ENCODE measurements around the gene GGT5.
"Not testable (repeated sequence)": the region's sequence is repeated elsewhere in the genome, so short reads cannot be mapped to it uniquely, and the experiment has no call there.

The GGT5 gene

GRCh38 chr22:24208012-24208749, 36.7 kb downstream of the GGT5 start:
- no peak overlapping the region for H3K4me3 ChIP-seq (ENCODE audit: low read depth in 1 of 5, low read length in 5 of 5)
- no peaks in the 10 kb centered on the region for H3K27me3 ChIP-seq (ENCODE audit: control insufficient read depth in 5 of 5, insufficient read depth in 4 of 5, low read length in 5 of 5)
- no peaks in the 10 kb centered on the region for H3K36me3 ChIP-seq (ENCODE audit: control insufficient read depth in 5 of 5, insufficient read depth in 5 of 5, low read length in 5 of 5)
- H3K9ac ChIP-seq (ENCODE audit: low read length in 5 of 5): peak overlapping the region in 2 of 5 donors; percentile 7 to 17
- H3K9me3 ChIP-seq (ENCODE audit: control insufficient read depth in 5 of 5, low read length in 5 of 5): no peaks in the 10 kb centered on the region
- peaks cover 5 to 20% (median 16%) of the 10 kb centered on the region in 5 donors for H3K4me1 ChIP-seq (ENCODE audit: control insufficient read depth in 5 of 5, insufficient read depth in 5 of 5, low read length in 5 of 5)
- H3K27ac ChIP-seq (ENCODE audit: low read depth, low read length): peak overlapping the region; percentile 69

GRCh38 chr22:24207264-24208011, 37.4 kb downstream of the GGT5 start:
- no peaks in the 10 kb centered on the region for H3K9me3 ChIP-seq (ENCODE audit: control insufficient read depth in 5 of 5, low read length in 5 of 5)
- peaks cover 5 to 20% (median 16%) of the 10 kb centered on the region in 5 donors for H3K4me1 ChIP-seq (ENCODE audit: control insufficient read depth in 5 of 5, insufficient read depth in 5 of 5, low read length in 5 of 5)
- peak overlapping the region in 1 of 5 donors; percentile 23 for H3K9ac ChIP-seq (ENCODE audit: low read length in 5 of 5)
- peak overlapping the region; percentile 69 for H3K27ac ChIP-seq (ENCODE audit: low read depth, low read length)
- H3K27me3 ChIP-seq (ENCODE audit: control insufficient read depth in 5 of 5, insufficient read depth in 4 of 5, low read length in 5 of 5): no peaks in the 10 kb centered on the region
- H3K4me3 ChIP-seq (ENCODE audit: low read depth in 1 of 5, low read length in 5 of 5): no peak overlapping the region
- H3K36me3 ChIP-seq (ENCODE audit: control insufficient read depth in 5 of 5, insufficient read depth in 5 of 5, low read length in 5 of 5): no peaks in the 10 kb centered on the region

GRCh38 chr22:24206460-24207263, 38.2 kb downstream of the GGT5 start:
- Histone ChIP-seq H3K4me1 (ENCODE audit: control insufficient read depth in 5 of 5, insufficient read depth in 5 of 5, low read length in 5 of 5) (peaks cover 5 to 20% (median 16%) of the 10 kb centered on the region in 5 donors), H3K27ac (ENCODE audit: low read depth, low read length) (peak overlapping the region; percentile 69)
- not testable (repeated sequence) for H3K36me3 ChIP-seq (ENCODE audit: control insufficient read depth in 5 of 5, insufficient read depth in 5 of 5, low read length in 5 of 5); H3K4me3 ChIP-seq (ENCODE audit: low read depth in 1 of 5, low read length in 5 of 5); H3K9me3 ChIP-seq (ENCODE audit: control insufficient read depth in 5 of 5, low read length in 5 of 5); H3K9ac ChIP-seq (ENCODE audit: low read length in 5 of 5); H3K27me3 ChIP-seq (ENCODE audit: control insufficient read depth in 5 of 5, insufficient read depth in 4 of 5, low read length in 5 of 5)

- no peak overlapping the region for H3K27ac ChIP-seq (ENCODE audit: low read depth, low read length)
- no peaks in the 10 kb centered on the region for H3K27me3 ChIP-seq (ENCODE audit: control insufficient read depth in 5 of 5, insufficient read depth in 4 of 5, low read length in 5 of 5)
- H3K9me3 ChIP-seq (ENCODE audit: control insufficient read depth in 5 of 5, low read length in 5 of 5): no peaks in the 10 kb centered on the region
- no peak overlapping the region for H3K9ac ChIP-seq (ENCODE audit: low read length in 5 of 5)
- H3K36me3 ChIP-seq (ENCODE audit: control insufficient read depth in 5 of 5, insufficient read depth in 5 of 5, low read length in 5 of 5): no peaks in the 10 kb centered on the region
- H3K4me3 ChIP-seq (ENCODE audit: low read depth in 1 of 5, low read length in 5 of 5): no peak overlapping the region
- H3K4me1 ChIP-seq (ENCODE audit: control insufficient read depth in 5 of 5, insufficient read depth in 5 of 5, low read length in 5 of 5): peaks cover 5 to 20% (median 16%) of the 10 kb centered on the region in 5 donors
Measured at GRCh38 chr22:24205438-24206195, 39.3 kb downstream of the GGT5 start.

GRCh38 chr22:24203856-24204255, 41.0 kb downstream of the GGT5 start:
- H3K9ac ChIP-seq (ENCODE audit: low read length in 5 of 5); H3K27me3 ChIP-seq (ENCODE audit: control insufficient read depth in 5 of 5, insufficient read depth in 4 of 5, low read length in 5 of 5); H3K27ac ChIP-seq (ENCODE audit: low read depth, low read length); H3K36me3 ChIP-seq (ENCODE audit: control insufficient read depth in 5 of 5, insufficient read depth in 5 of 5, low read length in 5 of 5); H3K9me3 ChIP-seq (ENCODE audit: control insufficient read depth in 5 of 5, low read length in 5 of 5); H3K4me3 ChIP-seq (ENCODE audit: low read depth in 1 of 5, low read length in 5 of 5): not testable (repeated sequence)
- H3K4me1 ChIP-seq (ENCODE audit: control insufficient read depth in 5 of 5, insufficient read depth in 5 of 5, low read length in 5 of 5): peaks cover 5 to 20% (median 16%) of the 10 kb centered on the region in 5 donors

- H3K4me3 ChIP-seq (ENCODE audit: low read depth in 1 of 5, low read length in 5 of 5): no peak overlapping the region
- no peaks in the 10 kb centered on the region for H3K9me3 ChIP-seq (ENCODE audit: control insufficient read depth in 5 of 5, low read length in 5 of 5)
- no peaks in the 10 kb centered on the region for H3K36me3 ChIP-seq (ENCODE audit: control insufficient read depth in 5 of 5, insufficient read depth in 5 of 5, low read length in 5 of 5)
- no peak overlapping the region for H3K9ac ChIP-seq (ENCODE audit: low read length in 5 of 5)
- H3K27me3 ChIP-seq (ENCODE audit: control insufficient read depth in 5 of 5, insufficient read depth in 4 of 5, low read length in 5 of 5): no peaks in the 10 kb centered on the region
- no peak overlapping the region for H3K27ac ChIP-seq (ENCODE audit: low read depth, low read length)
- H3K4me1 ChIP-seq (ENCODE audit: control insufficient read depth in 5 of 5, insufficient read depth in 5 of 5, low read length in 5 of 5): peaks cover 0 to 15% (median 9%) of the 10 kb centered on the region in 5 donors
Measured at GRCh38 chr22:24201681-24202614, 42.9 kb downstream of the GGT5 start.

- H3K9ac ChIP-seq (ENCODE audit: low read length in 5 of 5): no peak overlapping the region
- H3K36me3 ChIP-seq (ENCODE audit: control insufficient read depth in 5 of 5, insufficient read depth in 5 of 5, low read length in 5 of 5): no peaks in the 10 kb centered on the region
- no peak overlapping the region for H3K27ac ChIP-seq (ENCODE audit: low read depth, low read length)
- H3K4me3 ChIP-seq (ENCODE audit: low read depth in 1 of 5, low read length in 5 of 5): no peak overlapping the region
- no peaks in the 10 kb centered on the region for H3K9me3 ChIP-seq (ENCODE audit: control insufficient read depth in 5 of 5, low read length in 5 of 5)
- H3K27me3 ChIP-seq (ENCODE audit: control insufficient read depth in 5 of 5, insufficient read depth in 4 of 5, low read length in 5 of 5): no peaks in the 10 kb centered on the region
- H3K4me1 ChIP-seq (ENCODE audit: control insufficient read depth in 5 of 5, insufficient read depth in 5 of 5, low read length in 5 of 5): peaks cover 0 to 11% (median 7%) of the 10 kb centered on the region in 5 donors
Measured at GRCh38 chr22:24200619-24201212, 44.2 kb downstream of the GGT5 start.

GRCh38 chr22:24198682-24199052, 46.2 kb downstream of the GGT5 start:
- H3K9me3 ChIP-seq (ENCODE audit: control insufficient read depth in 5 of 5, low read length in 5 of 5): no peaks in the 10 kb centered on the region
- H3K27ac ChIP-seq (ENCODE audit: low read depth, low read length): no peak overlapping the region
- no peak overlapping the region for H3K4me3 ChIP-seq (ENCODE audit: low read depth in 1 of 5, low read length in 5 of 5)
- no peaks in the 10 kb centered on the region for H3K27me3 ChIP-seq (ENCODE audit: control insufficient read depth in 5 of 5, insufficient read depth in 4 of 5, low read length in 5 of 5)
- no peaks in the 10 kb centered on the region for H3K36me3 ChIP-seq (ENCODE audit: control insufficient read depth in 5 of 5, insufficient read depth in 5 of 5, low read length in 5 of 5)
- H3K4me1 ChIP-seq (ENCODE audit: control insufficient read depth in 5 of 5, insufficient read depth in 5 of 5, low read length in 5 of 5): peaks cover 0 to 11% (median 7%) of the 10 kb centered on the region in 5 donors
- no peak overlapping the region for H3K9ac ChIP-seq (ENCODE audit: low read length in 5 of 5)

All from subcutaneous abdominal adipose tissue (tissue), 5 donors.